A204.1 (cell line): ENCODE data around the gene SLC16A10.
"Not testable (repeated sequence)": the region's sequence is repeated elsewhere in the genome, so short reads cannot be mapped to it uniquely, and the experiment has no call there.

Experiments
- FAIRE-seq: peaks from 2 replicates; lab custom pipeline; 2012; peaks lifted over from hg19 to GRCh38; lab: Jason Lieb, UNC

The SLC16A10 gene, protein sequence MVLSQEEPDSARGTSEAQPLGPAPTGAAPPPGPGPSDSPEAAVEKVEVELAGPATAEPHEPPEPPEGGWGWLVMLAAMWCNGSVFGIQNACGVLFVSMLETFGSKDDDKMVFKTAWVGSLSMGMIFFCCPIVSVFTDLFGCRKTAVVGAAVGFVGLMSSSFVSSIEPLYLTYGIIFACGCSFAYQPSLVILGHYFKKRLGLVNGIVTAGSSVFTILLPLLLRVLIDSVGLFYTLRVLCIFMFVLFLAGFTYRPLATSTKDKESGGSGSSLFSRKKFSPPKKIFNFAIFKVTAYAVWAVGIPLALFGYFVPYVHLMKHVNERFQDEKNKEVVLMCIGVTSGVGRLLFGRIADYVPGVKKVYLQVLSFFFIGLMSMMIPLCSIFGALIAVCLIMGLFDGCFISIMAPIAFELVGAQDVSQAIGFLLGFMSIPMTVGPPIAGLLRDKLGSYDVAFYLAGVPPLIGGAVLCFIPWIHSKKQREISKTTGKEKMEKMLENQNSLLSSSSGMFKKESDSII

DNA sequence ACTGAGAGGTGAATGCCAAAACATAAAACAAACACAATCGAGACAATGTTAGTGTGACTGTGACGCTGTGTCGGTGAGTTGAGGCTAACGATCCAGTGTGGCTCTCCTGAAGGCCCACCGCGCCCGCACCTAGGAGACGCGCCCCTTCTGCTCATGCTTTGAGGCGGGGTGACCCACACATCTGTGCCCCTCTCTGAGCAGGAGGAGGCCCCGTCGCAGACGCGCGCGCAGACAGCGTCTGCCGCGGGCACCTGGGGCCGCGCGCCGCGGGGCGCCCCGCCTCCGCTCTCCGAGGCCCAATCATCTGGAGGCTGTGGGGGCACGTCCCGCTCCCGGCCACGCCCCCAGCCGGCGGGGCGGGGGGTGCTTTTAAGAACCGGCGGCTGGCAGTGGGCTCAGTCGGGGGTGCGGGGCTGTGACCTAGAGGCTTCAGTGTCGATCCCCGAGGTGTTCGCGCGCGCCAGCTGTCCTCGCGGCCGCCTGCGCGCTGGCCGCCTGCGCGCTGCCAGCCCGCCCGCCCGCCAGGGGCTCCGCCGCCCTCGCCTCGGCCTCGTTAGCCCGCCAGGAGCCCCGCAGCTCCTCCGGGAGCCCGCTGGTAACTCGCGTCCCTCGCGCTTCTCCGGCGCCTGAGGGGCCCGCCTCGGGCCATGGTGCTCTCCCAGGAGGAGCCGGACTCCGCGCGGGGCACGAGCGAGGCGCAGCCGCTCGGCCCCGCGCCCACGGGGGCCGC, at the start of gene SLC16A10:
Gene SLC16A10 (plus strand): TSS at position 398 of the 730 bp plus-strand sequence. CDS start 250 bp downstream, at position 648.
- no peak for FAIRE-seq

DNA sequence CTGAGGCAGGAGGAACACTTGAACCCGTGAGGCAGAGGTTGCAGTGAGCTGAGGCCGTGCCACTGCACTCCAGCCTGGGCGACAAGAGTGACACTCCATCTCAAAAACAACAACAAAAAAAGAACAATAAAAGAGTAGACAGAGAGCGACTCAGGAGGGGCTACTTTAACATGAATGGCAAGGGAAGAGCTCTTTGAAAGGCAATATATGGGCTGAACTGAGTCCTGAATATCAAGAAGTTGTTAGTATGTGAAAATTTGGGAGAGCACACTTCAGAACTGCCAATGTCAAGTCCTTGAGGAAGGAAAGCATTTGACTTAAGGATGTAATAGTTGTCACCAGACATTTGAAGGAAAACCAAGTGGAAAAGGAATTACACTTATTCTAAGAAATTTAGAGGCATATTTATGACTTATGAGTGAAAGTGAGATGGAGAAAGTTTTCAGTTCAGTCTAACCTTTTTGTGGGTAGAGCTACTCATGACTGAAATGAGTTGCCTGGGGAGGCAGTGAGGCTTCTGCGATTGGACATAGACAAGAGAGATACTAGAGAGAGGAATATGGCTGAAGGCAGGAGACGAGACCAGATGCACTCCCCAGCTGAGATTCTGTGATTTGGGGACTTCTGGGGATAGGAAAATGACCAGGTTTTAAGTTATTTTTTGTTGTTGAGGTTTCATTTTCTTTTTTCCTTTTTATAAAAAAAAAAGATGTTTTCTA, 48.6 kb upstream of the SLC16A10 start:
- no peak for FAIRE-seq

DNA sequence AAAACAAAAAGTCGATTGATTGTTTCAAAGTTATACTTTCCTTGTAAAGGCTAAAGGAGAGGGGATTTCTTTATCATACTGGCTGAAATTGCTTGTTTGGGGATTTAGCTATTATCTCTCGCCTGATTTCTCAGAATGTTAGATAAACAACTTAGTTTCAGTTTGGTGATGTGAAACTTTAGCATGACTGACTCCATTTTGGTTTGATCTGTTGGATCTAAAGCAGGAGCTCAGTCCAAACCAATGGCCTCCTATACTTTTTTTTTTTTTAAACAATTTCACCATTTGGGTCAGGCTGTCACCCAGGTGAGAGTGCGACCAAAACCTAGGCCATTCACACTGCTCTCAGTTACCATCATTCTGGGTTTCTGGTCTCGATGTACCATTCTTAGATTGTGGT, 45.4 kb upstream of the SLC16A10 start:
- no peak for FAIRE-seq

DNA sequence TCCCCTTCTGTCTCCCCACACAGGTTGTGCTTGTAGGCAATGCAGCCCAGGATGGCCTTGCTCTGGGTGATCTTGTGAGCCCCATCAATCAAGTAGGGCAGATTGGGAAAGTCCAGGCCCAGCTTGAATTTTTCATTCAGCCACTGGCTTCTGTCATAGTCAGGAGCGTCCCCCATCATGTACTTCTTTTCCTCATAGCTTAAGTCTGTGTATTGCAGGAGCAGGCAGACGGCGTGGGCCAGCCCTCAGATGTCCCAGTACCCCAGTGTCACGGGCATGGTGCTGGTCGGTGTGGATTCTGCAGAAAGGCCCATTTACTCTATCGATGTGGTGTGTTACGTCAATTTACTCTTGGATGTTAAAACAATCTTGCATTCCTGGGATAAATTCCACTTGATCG, 40.1 kb upstream of the SLC16A10 start:
- no peak for FAIRE-seq

DNA sequence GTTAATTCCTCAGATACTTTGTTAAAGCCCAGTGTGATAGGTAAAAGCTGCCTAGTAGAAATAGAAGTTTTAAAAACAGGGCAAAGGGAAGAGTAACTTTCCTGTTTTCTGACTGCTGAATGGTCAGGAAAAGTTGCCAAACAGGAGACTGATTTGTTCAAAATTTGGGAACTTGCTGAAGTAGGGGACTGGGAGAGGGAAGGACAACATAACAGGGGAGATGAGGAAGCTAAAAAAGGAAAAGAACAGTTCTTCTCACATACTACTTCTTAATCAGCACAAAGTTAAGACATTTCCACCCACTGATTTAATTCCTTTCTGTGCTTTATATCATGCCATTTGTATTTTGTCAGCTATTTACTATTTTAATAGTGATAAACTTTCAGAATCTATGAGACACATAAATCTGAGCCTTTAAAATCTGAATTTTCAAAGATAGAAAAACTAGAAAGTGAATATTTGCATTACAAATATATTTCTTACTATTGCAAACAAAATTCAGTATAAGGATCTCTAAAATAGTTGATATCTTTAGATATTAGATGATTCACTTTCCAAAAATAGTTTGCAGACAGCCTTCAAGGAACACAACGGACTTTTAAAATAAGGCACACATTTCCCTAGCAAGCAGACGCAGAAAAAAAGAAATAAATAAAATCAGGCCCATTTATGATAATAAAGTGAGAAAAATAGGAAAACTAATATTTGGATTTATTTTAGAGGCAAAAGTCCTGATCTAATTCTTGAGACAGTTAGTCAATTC, 36.9 kb upstream of the SLC16A10 start:
- FAIRE-seq: no peak

DNA sequence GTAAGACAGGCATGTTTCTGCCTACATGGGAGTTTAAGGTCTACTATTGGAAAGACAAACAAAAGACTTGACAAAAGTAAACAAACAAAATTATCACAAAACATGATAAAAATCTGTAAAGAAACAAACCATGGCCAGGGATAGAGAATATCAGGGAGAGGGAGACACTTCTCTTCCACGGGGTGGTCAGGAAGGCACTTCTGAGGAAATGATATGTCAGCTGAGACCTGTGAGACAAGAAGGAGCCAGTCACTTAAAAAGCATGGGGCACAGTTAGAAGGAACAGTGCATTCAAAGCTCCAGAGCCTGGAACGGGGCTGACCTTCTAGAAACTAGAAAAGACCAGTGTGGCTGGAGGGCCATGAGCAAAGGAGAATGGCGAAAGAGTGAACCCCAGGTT, 35.1 kb upstream of the SLC16A10 start:
- no peak for FAIRE-seq

DNA sequence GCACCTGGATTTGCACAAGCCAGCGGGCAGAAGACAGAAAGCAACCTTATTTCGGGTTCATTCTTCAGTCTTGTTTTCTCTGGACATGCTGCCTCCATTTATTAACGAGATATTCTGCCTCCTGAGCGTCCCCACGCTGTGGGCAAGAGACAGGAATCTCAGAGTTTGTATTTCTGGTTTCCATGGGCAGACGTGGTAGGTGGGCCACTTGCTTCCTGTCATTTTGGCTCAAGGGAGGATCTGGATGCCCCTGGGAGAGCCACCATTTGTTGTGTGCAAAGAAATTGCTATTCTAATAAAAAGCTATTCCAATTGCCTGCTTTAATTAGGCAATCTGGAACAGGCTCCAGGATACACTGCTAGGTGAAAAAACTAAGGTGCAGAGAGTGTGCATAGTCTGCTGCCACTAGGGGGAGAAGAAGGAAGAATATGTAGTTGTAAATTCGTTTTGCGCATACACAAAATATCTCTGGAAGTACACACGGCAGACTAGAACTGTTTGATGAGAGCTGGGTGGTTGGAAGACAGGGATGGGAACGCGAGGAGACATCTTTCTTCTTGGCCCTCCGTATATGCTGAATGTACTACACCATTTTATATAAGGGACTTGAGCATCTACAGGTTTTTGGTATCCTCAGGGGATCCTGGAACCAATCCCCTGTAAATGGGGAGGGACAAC, 30.1 kb upstream of the SLC16A10 start:
- peak; percentile 41 for FAIRE-seq

DNA sequence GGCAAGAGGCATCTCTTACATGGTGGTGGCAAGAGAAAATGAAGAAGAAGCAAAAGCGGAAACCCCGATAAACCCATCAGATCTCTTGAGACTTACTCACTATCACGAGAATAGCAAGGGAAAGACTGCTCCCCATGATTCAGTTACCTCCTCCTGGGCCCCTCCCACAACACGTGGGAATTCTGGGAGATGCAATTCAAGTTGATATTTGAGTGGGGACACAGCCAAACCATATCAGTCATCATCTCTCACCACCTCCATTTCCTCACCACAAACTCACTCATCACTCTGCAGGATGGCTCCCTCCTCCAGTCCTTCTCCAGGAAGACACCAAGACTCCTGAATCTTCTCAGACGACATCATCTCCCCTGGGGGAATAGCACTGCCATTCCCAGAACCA, 25.8 kb upstream of the SLC16A10 start:
- no peak for FAIRE-seq

DNA sequence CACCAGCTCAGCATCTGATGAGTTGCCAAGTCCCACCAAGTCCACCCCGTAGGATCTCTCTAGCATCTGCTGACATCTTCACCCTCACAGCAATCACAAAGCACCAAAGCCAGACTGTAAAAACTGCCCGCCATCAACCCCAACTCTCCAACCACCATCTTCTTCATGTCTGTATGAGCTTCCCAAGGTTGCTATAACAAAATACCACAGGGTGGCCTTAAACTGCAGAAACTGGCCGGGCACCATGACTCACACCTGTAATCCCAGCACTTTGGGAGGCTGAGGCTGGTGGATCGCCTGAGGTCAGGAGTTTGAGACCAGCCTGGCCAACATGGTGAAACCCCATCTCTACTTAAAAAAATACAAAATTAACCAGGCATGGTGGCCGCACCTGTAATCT, 25.3 kb upstream of the SLC16A10 start:
- FAIRE-seq: not testable (repeated sequence)

DNA sequence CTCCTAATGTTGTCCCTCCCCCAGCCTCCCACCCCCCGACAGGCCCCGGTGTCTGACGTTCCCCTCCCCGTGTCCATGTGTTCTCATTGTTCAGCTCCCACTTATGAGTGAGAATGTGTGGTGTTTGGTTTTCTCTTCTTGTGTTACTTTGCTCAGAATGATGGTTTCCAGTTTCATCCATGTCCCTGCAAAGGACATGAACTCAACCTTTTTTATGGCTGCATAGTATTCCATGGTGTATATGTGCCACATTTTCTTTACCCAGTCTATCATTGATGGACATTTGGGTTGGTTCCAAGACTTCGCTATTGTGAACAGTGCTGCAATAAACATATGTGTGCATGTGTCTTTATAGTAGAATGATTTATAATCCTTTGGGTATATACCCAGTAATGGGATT, 24.4 kb upstream of the SLC16A10 start:
- not testable (repeated sequence) for FAIRE-seq

DNA sequence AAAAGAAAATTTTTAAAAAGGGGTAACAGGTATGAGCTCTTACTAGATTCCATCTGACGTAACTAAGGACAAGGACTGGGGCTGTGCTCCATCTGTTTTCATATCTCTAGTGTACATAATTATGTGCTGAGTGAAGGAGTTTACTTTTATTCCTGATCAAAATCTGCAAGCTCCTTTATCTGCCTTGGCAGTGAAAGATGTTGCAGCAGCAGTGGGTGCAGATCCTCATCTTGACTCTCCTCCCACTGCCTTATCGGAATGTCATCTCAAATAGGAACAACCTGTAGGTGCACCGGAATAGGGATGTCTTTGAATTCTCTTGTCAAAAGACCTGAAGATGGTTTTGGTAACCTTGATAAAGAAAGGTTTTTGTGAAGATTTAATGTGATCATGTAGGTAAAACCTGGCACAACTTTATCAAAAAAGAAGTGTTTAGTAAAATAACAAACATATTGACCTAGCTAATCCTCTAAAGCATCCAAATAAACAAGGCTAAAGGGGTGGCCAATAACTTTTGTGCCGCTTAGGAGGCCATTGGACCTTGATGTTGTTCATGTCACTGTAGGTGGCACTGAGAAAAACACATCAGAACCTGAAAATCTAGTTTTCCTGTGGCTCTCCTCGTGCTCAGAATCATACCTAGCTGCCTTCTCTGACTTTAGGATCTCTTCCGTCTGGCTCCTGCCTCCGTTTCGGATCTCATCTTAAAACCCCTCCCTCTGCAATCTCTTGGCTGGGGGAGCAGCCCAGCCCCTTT, 19.0 kb upstream of the SLC16A10 start:
- FAIRE-seq: no peak

DNA sequence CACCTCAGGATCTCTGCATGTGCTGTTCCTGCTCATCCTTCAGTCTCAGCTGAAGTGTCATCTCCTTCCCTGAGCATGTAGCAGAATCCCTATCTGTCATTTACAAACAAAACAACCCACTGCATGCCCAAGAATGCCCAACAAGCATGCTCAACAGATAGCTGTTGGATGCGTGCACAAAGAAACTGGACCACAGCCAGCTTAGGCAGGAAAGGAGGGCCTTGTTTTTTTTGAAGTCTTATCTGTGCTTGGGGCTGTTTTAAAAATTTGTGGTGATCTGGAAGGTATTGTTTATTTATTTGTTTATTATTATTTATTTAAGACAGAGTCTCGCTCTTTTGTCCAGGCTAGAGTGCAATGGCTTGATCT, 18.5 kb upstream of the SLC16A10 start:
- no peak for FAIRE-seq

DNA sequence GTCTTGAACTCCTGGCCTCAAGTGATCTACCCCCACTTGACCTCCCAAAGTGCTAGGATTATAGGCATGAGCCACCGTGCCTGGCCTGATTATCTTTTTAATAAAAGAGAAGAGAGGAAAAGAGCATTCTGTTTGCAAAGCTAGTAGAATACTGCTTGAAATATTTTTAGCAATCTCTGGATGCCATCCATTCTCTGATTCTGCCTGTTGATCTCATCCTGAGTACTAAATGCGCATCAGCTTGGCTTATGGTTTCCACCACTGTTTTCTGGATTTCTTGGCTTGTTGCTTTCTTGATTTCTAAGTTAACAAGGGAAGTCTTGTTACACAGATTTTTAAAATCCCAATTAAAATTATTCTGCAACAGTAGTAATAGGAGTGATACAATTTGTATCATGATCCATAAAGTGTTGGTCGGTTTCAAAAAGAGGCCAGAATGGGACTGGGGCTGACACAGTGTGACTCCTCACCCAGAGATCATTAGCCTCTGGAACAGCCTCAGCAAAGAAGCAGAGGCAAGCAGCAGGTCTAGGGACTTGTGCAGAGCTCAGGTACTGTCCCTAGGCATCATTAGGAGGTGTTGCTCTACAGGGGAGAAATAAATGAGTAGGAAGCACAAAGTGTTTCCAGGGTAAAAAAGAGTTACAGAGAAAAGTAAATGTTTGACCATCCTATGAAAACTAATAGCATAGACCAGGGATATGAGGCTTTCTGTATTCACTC, 17.8 kb upstream of the SLC16A10 start:
- no peak for FAIRE-seq

DNA sequence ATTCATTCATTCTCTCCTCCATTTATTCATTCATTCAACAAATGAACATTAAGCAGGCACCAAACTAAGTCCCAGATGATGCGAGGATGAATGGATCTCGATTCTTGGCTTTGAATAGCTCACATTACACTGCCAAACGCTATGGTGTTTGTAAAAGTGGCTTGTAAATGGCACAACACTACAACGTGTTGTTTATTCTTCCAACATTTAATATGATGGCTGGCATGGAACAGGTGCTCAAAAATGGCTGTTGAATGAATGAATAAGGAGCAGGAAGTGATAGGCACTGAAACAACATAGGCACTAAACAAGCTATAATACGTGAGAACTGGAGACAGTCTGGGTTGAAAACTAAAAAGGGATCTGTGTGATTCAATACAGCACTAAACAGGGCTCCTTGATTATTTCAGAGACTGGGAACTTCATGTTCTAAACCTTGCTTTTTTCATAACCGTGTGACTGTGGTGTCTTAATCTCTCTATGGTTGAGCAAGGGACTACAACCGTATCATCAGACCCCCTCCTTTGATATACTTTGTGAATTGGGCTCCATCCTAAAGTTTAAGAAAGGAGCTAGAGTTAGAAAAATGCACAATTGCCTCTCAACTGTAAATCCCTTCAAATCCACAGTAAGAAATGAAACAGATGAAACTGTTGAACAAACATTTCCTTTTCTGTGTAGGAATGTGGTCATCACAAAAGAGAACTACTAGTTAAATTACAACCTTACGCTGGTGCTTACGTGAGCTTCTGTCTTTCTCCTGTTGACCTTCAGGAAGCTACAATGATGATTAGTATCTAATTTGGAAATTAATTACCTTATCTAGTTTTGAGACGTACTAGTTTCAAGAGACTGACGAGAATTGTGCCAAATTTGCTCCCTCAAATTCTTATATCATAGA, 16.9 kb upstream of the SLC16A10 start:
- FAIRE-seq: no peak

DNA sequence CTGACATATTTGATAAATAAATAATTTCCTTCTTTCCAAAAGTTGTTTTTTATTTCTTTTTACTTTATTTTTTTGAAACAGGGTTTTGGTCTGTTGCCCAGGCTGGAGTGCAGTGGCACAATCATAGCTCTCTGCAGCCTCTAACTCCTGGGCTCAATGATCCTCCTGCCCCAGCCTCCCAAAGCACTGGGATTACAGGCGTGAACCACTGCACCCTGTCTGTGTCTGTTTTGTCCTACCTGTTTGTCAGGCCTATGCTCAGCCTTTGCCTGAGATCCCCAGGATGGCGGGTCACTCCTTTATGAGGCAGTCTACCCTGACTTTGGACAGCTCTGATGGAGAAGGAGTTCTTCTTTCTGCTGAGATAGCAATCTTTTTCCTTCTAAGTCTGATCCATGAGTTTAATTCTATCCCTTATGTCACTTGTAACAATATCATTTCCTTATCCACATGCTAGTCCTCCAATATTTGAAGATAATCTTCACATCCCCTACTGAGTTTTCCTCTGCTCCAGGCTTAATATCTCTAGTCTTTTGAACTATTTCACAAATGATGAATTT, 14.4 kb upstream of the SLC16A10 start:
- no peak for FAIRE-seq

DNA sequence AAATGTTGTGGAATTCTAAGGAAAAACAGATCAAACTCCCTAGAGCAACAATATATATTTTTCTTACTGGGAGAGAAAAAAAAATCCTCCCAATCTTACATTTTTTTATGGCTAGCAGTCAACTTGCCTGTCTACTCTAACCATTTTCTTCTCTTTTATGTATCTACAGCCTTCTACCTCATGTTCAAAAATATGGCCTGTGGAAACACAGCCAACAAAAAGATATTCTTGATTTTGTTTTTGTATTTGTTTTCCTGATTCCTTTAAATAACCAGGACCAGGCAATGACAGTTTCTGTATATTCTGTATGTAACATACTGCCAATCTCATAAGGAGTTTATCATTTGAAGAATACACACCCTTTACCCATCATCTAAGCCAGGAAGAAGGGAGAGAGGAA, 13.0 kb upstream of the SLC16A10 start:
- FAIRE-seq: no peak

DNA sequence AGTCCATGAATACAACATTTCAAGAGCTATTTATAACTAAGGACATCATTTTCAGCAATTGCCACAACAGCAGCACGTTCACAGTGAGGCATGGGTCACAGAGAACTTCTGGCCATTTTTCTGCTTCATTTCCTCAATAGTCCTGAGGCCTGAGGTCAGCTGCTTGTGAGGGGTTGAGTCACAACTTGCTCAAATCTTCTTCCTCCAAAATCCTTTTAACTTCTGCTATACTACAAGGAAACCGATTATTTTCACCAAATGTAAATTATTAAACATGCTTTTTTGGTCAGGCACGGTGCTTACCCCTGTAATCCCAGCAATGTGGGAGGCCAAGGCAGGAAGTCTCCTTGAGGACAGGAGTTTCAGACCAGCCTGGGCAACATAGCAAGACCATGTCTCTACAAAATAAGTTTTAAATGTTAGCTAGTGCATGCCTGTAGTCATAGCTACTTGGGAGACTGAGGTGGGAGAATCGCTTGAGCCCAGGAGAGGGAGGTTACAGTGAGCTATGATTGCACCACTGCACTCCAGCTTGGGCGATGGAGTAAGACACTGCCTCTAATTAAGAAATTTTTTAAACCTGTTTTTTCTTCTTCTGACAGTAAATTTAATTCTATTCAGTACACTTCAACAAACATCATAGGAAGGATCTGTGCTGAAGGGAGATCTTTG, 11.1 kb upstream of the SLC16A10 start:
- FAIRE-seq: no peak

DNA sequence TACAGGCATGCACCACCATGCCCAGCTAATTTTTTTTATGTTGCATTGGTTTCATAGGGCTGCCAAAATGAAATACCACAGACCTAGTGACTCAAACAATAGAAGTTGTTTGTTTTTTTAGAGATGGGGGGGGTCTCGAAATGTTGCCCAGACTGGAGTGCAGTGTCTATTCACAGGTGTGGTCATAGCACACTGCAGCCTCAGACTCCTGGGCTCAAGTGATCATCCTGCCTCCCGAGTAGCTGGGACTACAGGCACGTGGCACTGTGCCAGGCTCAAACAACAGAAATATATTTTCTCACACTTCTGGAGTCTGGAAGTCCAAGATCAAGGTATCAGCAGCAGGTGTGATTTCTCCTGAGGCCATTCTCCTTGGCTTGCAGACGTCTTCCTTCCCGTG, 6.6 kb upstream of the SLC16A10 start:
- no peak for FAIRE-seq
